ENCODE data around the gene PRSS27.

PRSS27 gene

DNA sequence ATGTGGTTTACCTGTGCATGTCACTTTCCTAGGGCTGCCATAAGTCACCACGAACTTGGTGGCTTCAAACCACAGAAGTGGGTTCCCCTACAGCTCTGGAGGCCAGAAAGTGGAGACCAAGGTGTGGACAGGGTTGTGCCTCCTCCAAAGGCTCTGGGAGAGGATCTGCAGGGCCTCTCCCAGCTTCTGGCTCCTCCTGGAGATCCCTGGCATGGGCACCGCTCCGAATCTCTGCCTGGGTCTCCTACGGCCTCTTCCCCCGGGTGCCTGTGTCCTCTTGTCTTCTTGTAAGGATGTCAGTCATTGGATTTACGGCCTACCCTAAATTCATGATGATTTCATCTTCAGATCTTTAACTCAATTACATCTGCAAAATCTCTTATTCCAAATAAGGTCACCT lies 29.9 kb upstream of the PRSS27 start:
- no peak for DNase-seq

DNA sequence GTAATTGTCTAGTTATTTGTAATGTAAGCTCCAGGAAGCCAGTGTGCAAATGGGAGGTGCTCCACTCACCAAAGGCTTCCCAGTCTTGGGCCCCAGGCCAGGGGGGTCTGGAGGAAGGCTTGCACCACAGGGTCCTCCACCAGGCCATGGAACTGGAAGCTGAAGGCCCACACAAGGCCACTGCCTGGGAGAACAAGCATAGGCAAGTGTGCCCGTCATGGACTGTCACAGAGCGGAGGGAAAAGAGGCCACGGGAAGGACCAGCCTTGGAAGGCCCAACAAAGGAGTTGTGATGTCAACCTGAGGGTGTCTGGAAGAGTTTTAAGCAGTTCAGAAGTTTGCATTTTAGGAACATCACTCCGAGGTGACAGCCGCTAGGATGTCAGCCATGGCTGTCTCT lies 29.5 kb upstream of the PRSS27 start:
- DNase-seq: no peak

DNA sequence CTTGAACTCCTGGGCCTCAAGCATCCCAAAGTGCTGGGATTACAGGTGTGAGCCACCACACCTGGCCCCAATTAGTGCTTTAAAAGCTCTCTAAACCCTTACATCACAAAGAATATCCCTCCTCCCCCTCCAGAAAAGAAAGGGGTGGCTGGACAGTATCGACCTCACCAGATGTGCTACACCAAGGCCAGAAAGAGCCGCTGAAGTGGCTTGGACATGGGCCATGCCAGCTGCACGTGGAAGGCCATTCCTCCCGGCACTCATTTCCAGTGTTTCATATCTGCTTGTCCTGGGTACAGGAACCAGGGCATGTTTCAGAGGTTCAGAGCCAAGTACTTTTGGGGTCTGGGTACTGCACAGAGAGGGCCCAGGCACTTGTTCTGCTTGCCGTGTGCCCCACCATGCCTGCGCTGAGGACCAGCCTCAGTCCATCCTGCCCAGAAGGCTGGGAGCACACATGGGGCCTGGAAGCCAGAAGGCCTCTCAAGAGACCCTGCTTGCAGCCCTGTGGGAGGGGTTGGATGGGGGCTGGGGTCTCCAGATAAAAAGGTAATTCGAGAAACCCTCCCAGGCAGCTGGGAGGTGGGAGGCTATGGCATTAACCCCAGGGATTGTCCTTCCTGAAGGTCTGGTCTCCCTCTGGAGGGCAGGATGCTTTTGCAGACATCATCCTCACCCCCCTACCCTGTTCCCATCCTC lies 28.9 kb upstream of the PRSS27 start:
- DNase-seq: no peak

DNA sequence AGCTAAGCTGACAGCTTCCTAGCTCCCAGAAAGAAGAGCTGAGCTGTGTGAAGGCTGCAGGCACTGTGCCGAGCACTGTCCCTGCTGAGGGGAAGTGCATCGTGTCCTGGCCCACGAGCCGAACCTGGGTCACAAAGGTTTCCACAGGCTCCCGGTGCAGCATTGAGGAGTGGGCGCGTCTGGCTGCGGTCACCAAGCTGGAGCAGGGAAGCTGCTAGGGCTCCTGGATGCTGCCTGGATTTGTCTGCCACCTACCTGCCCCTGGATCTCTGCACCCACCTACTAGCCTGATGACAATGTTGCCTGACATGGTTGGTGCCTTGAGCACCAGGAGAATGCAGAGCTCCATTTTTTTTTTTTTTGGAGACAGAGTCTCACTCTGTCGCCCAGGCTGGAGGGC lies 25.9 kb upstream of the PRSS27 start:
- DNase-seq: no peak

DNA sequence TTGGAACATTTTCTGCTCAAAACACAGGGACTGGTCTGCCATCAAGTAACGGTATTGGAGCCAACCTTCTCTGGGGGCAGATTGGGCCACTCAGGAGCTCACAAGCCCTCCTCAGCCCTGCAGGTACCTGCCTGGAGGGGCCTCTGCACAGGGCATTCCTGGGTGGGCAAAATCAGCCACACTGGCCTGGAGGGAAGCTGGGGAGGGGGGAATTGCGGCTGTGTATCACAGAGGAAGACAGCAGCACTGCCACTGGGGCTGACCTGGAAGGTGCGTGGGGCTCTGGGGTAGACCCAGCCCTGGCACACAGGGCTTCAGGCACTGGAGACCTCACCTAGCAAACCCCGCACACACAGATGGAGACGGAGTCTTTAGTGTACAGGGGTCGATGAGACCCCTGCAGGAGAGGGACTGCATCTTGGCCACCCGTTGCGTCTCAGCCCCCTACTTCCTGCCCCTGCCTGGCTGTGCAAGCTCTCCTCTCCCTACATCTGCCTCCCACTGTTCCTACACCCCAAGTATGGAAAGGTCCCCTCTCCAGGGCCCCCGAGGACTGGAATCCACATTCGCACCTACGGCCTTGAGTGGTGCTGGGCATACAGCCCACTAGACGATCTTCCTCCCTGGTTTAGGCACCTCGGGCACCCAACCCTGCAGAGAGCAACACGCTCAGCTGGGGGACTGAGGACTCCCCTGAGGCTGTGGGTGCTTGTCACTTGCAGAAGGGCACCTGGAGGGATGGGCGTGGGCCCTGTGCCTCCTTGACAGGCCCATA lies 25.3 kb upstream of the PRSS27 start:
- no peak for DNase-seq

DNA sequence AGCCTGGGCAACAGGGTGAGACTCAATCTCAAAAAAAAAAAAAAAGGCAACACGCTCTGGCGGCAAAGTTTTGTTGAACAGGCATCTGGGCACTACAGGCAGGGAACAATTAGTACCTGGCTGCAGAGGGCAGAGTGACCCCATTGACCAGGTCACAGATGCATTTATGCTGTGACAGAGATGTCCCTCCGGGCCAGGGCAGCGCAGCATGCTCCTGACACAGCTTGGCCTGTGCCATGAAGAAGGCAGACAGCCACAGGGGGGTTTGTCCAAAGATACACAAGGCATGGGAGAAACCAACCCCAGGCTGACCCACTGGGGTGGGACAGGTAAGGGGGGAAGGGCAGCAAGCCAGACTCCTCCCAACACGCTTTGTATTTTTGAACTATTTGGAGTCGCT lies 24.7 kb upstream of the PRSS27 start:
- no peak for DNase-seq

DNA sequence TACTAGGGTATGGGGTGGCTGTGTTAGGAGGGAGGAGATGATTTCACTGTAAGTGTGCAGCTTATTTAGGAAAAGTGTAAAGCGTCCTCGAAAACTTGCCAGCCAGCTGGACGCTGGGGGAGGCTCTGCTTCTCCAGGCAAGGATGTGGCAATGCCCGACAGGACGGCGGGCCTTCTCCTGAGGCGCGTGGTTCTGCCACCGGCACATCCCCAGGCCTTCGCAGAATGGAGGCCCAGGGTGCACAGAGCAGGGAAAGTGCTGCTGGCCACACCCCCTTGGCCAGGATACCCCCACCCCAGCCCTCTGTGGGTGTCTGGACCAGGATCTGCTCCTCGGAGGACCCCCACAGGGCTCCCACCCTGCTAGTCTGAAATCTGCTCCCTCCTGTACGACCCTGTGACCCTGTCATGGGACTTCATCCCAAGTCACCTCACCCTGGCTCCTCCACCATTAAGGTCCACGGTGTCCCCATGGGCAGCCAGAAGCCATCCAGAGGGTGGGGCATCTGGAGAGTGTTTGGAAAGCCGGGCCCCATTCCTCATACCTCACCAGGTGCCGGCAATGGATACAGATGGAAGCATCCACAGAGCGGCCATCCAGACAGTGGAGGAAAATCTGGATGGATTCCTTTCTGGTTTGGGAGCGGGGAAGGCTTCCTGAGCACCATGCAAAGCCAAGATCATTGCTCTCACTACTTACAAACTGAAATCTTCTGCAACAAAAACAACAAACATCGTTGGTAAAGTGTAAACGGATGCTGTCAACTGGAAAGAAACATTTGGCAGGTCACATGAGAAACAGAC lies 23.2 kb upstream of the PRSS27 start:
- DNase-seq: no peak

DNA sequence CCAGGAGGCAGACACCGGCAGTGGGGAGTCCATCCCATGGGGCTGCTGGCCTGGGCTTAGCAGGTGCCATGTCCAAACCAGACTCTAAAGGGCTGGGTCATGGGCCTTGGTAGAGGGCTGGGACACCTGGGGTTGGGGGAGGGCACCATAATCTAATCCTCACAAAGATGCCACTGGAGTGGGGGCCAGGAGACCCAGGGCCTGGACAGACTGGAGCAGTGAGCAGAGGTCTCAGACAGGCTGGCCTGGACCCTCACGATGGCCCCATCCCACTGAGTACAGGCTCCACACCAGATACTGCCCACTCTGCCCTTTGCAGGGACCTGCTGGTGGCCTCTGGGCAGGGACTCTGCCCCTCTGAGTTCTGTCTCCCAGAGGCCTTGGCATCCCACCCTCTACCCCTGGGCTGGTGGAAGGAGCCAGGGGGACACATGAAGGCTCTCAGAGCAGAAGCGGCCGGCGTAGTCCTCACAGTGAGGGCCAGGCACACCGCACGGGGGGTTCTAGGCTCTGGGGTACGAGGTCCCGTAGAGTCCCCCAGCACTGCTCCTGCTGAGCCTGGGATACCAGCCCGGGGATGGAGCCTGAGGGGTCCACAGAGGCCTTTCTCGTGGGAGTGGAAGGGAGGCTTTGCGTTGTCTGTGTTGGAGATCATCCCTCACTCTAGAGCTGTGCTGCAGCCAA lies 22.4 kb upstream of the PRSS27 start:
- DNase-seq: no peak

DNA sequence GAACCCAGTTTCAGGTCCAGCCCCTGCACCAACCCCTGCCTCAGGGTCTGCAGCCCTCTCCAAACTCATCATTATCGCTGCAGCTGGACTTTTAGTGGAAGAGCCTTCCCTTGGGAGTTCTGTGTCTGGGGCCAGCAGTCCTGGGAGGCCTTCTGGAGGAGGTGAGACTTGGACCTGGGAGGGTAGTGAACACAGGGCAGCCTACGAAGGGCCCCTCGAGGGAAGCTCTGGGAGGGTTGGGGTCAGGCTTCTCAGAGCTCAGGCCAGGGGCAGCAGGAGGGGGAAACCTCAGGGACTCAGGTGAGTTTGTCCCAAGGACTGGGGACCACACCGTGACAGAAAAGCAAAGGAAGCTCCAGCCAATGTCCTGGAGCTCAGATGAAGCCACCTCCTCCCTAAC lies 21.1 kb upstream of the PRSS27 start:
- DNase-seq: no peak

DNA sequence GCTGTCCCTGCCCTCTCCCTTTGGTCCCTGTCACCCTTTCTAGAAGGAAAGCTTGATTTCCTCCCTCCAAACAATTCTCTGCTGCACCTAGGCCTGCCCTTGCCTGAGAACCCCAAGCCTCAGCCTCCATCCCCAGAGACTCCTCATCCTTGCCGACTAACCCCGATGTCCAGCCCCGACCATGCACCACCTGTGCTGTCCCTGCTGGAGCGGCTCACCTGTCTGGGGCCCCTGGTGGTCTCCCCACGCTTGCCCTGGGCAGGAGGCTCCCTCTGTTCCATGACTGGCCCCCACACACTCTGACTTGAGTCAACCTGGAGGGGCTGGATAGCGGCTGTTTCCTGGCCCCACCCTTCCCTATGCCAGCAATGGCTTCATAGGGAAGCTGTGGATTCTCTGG lies 20.5 kb upstream of the PRSS27 start:
- DNase-seq: no peak

DNA sequence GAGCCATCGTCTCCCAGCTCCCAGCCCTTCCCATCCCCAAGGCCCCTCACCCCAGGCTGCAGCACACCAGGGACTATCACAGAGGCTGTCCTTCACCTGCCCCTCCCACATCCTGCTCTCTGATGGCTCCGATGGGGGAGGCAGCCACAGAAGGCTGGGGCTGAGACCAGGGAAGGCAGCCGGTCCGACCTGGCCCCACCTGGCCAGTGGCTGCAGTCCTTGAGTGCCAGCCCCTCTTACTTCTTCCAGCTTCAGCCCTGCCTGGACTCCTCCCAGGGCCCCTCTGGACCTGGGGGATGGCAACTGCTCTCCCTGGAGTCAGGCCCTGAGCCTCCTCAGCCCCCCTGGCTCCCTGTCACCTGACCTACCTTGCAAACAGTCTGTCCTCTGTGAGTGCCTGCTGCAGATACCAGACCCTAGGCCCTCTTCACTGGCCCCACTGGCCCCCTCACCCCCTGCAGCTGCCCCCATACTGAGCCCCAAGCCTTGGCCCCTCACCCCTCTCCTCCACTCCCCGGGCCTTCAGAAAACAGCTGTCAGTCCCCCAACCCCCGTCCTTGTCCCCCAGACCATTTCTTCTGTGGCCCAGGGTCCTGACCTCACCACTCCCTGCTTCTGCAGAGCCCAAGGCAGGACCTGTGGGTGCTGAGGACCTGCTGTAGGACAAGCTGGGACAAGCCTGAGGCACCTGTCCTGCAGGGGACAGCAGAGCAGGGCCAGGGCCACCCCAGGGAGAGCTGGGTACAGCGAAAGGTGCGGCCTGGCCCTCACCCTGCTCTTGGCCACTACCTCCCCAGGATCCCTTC lies 19.8 kb upstream of the PRSS27 start:
- no peak for DNase-seq

DNA sequence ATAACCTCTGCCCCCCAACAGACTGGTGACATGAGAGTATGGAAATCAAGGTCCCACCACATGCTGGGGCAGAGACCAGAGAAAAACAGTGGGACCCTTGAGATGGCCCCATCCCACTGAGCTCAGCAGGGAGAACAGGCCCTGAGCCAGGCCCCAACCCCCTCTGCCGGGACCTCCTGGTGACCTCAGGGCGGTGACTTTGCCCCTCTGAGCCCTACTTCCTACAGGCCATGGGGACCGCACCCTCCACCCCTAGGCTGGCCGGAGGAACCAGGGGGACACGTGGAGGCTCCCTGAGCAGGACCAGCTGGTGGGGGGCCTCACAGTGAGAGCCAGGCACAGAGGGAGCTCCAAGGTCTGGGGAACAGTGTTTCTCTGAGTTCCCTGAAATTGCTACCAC lies 18.6 kb upstream of the PRSS27 start:
- no peak for DNase-seq

DNA sequence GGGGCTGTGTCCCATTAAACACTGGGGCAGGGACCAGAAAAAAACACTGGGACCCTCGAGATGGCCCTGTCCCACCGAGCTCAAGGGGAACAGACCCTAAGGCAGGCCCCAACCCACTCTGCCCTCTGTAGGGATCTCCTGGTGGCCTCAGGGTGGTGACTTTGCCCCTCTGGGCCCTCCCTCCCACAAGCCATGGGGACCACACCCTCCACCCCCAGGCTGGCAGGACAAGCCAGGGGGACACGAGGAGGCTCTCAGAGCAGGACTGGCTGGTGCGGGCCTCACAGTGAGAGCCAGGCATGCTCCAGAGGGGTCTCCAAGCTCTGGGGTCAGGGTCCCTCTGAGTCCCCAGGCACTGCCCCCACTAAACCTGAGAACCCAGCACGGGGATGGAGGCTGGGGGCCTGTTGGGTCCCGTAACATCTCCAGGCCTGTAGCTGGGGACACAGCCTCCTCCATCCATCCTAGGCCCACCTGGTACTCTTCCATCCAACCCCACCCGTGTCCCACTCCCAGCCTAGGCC lies 17.9 kb upstream of the PRSS27 start:
- DNase-seq: no peak

DNA sequence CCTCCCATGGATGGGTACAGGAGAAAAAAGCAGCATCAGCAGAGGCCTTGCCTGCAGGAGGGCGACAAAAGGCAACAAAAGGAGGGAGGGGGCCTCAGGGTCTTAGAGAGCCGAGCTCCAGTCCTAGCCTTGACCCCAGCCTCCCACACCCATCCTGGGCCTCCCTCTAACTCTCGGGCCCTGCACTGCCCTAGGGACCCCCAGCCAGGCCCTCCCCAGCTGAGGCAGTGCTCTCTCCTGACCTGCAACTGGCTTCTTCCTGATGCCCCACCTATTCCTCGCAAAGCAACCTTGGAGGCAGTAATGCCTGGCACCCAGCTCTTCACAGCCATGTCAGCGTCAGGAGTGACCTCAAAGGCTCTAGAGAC lies 17.2 kb upstream of the PRSS27 start:
- no peak for DNase-seq

DNA sequence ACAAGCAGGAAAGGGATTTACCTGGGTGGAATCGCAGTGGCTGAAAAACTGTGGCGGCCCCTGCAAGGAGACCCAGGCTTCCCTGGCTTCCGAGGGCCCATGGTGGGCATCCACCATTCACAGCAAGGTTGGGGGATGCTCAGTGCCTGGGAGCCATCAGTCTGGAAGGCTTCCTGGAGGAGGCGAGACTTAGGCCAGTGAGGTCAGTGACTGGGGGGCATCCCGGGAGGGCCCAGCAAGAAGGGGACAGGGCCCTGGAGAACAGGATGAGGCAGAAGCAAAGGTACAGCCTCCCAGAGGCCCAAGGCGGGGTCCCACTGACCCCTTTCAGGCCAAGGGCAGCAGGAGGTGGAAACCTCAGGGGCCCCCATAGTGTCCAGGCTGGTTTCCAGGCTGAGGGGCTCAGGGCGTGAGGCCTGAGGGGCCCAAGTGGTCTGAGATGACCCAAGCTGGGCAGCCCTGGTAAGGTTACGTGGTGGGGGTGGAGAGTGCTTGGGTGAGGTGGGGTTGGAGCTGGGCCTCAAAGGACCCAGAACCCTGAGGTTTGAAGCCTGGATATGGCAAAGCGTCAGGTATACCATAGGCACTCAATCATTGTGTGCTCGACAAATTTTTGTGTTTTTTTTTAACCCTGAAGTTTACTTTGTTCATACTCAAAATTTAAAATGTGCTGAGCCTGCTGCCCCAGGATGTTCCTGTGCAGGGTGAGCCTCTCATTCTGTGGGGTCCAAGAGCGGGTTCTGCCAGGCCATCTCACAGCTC lies 16.6 kb upstream of the PRSS27 start:
- DNase-seq: no peak

DNA sequence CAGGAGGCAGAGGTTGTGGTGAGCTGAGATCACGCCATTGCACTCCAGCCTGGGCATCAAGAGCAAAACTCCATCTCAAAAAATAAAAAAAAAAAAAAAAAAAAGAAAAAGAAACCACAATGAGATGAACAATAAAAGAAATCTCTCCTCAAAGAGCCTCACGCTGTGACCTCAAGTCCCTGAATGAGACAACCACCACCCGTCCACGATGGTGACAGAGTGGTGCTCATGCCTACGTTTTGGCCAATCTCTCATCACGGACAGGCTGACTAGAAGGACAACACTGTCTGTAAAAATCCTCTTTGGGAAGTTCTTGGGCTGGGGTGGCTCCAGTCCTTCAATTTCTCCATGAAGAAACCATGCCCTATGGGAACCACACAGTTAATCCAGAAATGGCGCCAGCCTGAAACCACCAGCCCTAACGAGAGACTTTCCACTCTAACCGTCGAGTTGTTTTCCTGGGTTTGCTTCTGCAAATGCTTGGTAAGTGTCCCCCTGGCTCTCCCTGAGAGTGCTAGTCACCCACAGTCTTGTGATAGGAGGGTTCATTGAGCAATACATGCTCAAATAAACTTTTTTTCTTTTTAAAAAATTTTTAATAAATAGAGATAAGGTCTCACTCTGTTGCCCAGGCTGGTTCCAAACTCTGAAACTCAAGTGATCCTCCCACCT lies 15.0 kb upstream of the PRSS27 start:
- no peak for DNase-seq

DNA sequence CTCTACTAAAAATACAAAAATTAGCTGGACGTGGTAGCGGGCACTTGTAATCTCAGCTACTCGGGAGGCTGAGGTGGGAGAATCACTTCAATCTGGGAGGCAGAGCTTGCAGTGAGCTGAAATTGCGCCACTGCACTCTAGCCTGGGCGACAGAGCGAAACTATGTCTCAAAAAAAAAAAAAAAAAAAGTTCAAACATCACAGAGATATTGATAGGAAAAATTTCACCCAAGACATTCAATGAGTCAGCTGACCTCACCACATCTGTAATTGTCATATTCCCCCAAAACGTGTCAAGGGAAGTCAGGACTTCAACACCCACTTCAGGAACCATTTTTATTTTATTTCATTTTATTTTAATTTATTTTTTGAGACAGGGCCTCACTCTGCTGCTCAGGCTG lies 8.0 kb upstream of the PRSS27 start:
- no peak for DNase-seq

DNA sequence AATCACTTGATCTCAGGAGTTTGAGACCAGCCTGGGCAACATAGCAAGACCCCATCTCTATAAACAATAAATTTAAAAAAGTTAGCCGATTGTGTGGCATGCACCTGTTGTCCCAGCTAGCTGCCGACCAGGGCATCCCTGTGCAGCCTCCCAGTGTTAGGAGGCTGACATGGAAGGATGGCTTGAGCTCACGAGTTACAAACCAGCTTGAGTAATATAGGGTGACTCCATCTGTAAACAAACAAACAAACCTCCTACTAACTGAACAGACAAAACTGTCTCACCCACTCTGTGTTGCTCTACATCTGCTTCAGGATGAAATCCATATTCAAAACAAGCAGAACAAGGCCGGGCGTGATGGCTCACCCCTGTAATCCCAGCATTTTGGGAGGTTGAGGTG lies 6.9 kb upstream of the PRSS27 start:
- DNase-seq: no peak

DNA sequence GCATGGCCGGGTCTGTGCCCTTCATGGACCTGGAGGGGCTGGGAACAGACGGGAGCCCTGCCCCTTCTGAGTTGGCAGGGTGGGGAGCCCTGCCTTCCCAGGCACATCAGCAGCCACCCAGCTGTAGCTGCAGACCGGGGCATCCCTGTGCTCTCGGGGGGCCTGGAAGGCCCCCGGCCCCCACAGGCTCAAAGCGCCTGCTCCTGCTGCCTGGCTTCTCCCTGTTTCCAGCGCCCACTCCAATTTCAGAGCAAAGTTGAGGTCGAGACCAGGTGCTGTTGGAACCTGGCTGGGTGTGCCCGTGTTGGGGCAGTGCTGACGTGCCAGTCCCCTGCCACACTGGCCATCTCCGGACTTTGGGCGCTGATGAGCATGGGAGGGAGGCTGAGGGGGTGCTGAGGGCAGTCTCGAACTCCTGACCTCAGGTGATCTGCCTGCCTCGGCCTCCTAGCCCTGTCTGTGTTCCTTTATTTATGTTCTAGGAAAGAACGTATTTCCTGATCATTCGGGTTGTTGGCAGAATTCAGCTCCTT lies 4.9 kb upstream of the PRSS27 start:
- no peak for DNase-seq

DNA sequence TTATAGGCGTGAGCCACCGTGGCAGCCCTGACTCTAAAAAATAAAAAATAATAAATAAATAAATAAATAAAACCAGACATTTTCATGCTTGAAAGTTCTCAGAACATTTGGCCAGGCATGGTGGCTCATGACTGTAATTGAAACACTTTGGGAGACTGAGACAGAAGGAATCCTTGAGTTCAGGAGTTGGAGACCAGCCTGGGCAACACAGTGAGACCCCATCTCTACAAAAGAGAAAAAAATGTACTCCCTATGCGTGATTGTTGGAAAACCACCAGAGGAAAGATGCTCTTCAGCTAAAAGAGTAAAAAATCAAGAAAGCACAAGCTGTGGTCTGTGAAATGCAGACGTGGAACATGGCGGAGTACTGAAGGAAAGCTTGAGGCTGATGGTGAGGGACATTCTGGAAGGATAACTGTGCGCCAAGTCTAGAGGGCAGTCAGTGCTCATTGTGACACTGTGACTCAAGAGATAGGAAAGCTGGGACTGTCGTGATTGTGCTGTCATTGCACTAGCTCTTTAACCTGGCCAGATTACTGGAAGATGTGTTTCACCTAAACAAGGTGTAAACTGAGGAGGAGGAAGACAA lies 4.2 kb upstream of the PRSS27 start:
- no peak for DNase-seq
